OCI-LY1 (cell line): Measurements from ENCODE around the gene MIF.
"Not testable (repeated sequence)": the region's sequence is repeated elsewhere in the genome, so short reads cannot be mapped to it uniquely, and the experiment has no call there.

Experiments
- CTCF ChIP-seq: fragments of 200-600 bp; sonication (generic), shearing (Covaris generic); IDR thresholded peaks from 2 replicates; pipeline ENCODE4 v1.5.1; 2017; ENCODE audit warnings: mild to moderate bottlenecking, antibody characterized with exemption, low read length, moderate library complexity, mixed read lengths
- EZH2 ChIP-seq: fragments of 200-600 bp; sonication (generic), shearing (Covaris generic); IDR thresholded peaks from 2 replicates; pipeline ENCODE4 v1.8.0; 2017; ENCODE audit warnings: borderline replicate concordance, mixed run types, mild to moderate bottlenecking, antibody characterized with exemption, low read length, moderate library complexity, mixed read lengths

DNA sequence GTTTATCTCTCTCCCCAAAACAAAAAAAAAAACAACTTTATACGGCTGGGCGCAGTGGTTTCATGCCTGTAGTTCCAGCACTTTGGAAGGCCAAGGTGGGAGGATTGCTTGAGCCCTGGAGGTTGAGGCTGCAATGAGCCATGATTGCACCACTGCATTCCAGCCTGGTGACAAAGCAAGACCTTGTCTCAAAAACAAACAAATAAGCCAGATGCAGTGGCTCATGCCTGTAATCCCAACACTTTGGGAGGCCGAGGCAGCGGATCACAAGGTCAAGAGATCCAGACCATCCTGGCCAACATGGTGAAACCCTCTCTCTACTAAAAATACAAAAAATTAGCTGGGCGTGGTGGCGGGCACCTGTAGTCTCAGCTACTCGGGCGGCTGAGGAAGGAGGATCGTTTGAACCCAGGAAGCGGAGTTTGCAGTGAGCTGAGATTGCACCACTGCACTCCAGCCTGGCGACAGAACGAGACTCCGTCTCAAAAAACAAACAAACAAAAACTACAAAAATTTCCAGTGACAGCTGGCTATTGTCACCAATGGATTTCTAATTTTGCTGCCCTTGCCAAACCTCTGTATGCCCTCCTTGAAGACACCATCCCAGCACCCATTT lies 27.5 kb downstream of the MIF start:
- not testable (repeated sequence) for TF ChIP-seq CTCF, EZH2
